ENCODE measurements around the gene MRAP2.
A peak's percentile ranks its signal among the peaks of the same experiment; 100 is the strongest.

Gene MRAP2

DNA sequence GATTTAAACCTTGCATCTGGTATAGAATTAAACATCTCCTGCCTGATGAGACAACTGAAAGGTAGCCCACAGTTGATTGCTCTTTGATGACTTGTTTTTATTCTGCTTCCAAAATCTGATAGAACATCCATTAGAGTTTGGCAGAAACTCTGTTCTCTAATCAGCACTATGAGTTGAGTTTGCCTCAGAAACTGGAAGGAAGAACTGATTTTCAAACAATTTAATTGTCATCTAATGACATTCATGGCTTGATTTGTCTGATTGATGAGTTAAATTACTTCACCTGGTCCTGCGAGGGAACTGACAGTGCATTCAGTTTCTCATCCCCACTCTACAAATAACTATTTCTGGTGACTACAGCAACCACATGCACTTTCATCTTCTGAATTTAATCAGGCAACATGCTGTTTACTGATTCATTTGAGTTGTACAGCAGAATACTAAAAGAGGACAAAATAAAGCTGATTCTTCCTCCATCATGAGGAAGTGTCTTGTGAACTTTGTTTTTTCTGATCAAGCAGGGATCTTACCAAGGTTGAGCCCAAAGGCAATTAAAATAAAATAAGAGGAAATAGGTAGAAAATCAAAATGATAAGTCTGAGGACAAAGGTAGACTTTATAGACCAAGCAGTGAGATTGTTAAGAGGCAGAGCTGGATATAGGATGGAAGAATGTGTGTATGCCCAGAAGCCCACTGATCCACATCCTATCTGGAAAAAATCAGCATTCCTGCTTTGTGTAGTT, 15.7 kb upstream of the MRAP2 start:
- no peak overlapping the region for H3K4me3 ChIP-seq (ENCODE audit: low read depth, low read length)
- TF ChIP-seq, protein P1, sequence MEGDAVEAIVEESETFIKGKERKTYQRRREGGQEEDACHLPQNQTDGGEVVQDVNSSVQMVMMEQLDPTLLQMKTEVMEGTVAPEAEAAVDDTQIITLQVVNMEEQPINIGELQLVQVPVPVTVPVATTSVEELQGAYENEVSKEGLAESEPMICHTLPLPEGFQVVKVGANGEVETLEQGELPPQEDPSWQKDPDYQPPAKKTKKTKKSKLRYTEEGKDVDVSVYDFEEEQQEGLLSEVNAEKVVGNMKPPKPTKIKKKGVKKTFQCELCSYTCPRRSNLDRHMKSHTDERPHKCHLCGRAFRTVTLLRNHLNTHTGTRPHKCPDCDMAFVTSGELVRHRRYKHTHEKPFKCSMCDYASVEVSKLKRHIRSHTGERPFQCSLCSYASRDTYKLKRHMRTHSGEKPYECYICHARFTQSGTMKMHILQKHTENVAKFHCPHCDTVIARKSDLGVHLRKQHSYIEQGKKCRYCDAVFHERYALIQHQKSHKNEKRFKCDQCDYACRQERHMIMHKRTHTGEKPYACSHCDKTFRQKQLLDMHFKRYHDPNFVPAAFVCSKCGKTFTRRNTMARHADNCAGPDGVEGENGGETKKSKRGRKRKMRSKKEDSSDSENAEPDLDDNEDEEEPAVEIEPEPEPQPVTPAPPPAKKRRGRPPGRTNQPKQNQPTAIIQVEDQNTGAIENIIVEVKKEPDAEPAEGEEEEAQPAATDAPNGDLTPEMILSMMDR (IDR thresholded peaks at IDR 0.05; ENCODE audit: insufficient read depth, low read depth, low read length, missing control alignments), result no peak
- peak; percentile 32 for DNase-seq (ENCODE audit: low read depth)

DNA sequence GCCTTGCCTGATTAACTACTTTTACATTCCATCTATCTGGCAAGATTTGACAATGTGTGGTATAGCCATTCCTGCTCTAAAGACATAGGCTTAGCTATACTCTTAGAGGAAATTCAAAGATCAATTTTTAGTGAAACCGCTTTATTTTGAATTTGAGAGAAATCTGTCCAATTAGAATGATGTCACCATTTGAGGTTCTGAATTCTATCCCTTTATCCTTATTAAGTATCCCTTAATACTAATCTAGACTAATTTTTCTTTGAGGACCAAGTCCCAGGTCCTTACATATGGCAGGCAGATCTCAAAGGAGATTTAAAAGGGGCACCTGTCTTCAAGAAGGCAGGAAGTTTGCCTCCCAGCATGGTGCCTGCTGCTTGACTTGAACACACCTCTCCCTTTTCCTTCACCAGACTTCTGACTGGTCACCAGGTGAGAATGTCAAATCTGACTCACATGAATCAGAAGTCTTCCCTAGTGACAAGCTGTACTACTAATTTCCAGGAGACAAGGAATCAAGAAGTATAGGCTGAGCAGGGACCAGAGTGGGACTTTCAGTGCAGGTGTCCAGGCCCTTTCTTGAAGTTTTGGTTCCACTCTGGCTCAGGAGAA, 15.0 kb upstream of the MRAP2 start:
- no peak for DNase-seq (ENCODE audit: low read depth)
- TF ChIP-seq, protein P1 (IDR thresholded peaks at IDR 0.05; ENCODE audit: insufficient read depth, low read depth, low read length, missing control alignments), result no peak
- H3K4me3 ChIP-seq (ENCODE audit: low read depth, low read length), result no peak overlapping the region

DNA sequence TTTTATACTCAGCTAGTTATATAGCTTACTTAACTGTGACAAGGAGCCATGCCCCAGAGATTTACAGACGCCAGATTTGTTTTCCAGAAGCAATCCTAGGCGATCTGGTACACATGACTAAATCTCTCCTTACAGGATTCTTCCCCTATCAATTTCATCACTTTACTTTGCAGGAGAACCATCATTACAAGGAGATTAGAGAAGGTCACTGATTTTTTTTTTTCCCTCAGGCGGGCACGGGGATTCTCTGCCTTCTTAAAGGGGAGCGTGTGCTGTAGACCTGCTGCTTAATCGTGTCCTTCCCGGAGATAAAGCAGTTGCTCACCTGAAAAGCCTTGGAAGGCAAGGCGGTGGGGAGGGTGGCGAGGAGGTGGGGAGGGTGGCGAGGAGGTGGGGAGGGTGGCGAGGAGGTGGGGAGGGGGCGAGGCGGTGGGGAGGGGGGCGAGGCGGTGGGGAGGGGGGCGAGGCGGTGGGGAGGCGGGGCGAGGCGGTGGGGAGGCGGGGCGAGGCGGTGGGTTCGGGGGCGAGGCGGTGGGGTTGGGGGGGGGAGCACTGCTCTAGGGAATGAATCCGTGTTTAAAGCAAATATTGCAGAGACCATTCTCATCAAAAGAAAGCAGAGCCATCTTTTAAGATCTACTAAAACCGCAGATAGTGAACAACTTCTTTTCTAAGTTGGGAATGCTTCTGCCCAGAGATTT, 14.3 kb upstream of the MRAP2 start:
- H3K4me3 ChIP-seq (ENCODE audit: low read depth, low read length), result no peak overlapping the region
- DNase-seq (ENCODE audit: low read depth), result no peak
- TF ChIP-seq, protein P1 (IDR thresholded peaks at IDR 0.05; ENCODE audit: insufficient read depth, low read depth, low read length, missing control alignments), result no peak

DNA sequence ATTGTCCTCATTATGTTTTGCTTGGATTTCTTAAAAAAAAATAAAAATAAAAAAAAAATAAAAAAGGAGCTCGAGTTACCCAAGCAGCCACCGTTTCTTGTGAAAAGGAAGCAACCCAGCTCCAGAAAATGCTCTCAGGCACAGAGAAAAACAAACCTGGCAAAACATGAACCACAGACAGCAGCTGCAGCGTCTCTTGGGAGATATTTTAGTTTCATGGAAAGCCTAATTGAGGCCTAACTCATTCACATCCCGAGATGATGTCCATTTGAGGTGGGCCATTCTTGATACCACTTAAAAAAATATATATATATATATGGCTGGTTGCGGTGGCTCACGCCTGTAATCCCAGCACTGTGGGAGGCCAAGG, 13.7 kb upstream of the MRAP2 start:
- DNase-seq (ENCODE audit: low read depth), result no peak
- TF ChIP-seq, protein P1 (IDR thresholded peaks at IDR 0.05; ENCODE audit: insufficient read depth, low read depth, low read length, missing control alignments), result no peak
- no peak overlapping the region for H3K4me3 ChIP-seq (ENCODE audit: low read depth, low read length)

DNA sequence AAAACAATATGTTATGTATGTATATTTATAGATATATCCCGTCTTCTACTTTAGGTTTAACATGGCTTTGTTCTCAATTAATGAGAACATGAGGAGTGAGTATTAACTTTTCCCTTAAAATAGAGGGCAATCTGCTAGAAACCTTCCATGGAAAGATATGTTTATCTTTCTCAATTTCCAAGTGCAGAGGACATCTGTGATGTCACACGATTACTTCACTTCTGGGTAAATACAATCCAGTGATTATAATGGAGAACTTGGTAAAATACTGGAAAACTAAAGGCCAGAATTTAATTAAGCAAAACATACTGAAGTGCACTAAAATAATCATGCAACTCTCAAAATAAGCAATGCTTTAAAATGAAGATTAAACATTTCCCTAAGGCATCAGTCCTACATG, 11.9 kb upstream of the MRAP2 start:
- TF ChIP-seq, protein P1 (IDR thresholded peaks at IDR 0.05; ENCODE audit: insufficient read depth, low read depth, low read length, missing control alignments), result no peak
- DNase-seq (ENCODE audit: low read depth), result no peak
- no peak overlapping the region for H3K4me3 ChIP-seq (ENCODE audit: low read depth, low read length)

DNA sequence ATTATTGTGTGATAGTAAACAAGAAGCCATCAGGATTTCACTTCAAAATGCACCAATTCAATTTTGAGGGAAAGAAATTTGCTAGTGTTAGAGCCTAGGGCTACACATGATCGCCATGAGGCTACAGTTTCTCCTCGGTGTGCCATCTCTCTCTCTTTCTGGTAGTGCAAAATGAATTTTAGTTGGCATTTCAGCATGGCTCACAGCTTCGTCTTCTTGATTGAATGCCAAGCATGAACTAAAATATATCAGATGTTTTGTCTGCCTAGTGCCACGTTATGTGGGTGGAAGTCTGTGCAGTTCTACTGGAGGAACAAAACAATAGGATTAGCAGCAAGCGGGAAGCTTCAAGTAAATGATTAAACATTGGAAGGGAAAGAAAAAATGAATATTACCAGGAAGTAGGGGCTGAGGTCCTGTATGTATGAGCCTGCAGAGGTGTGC, 6.8 kb upstream of the MRAP2 start:
- no peak for DNase-seq (ENCODE audit: low read depth)
- no peak overlapping the region for H3K4me3 ChIP-seq (ENCODE audit: low read depth, low read length)
- TF ChIP-seq, protein P1 (IDR thresholded peaks at IDR 0.05; ENCODE audit: insufficient read depth, low read depth, low read length, missing control alignments), result no peak
